NCI-H82 treated with DMSO at 0.1 percent for 48 hours (cell line): Measurements from ENCODE around the gene CTNNBIP1.

Source experiments
- DNase-seq: peaks from one replicate; lab custom pipeline; 2025; ENCODE audit not compliant: unreplicated experiment; lab: John Stamatoyannopoulos, UW

CTNNBIP1 gene

GRCh38 chr1:9835758-9836631 lies 74.1 kb downstream of the CTNNBIP1 start:
- DNase-seq: no peak

DNA sequence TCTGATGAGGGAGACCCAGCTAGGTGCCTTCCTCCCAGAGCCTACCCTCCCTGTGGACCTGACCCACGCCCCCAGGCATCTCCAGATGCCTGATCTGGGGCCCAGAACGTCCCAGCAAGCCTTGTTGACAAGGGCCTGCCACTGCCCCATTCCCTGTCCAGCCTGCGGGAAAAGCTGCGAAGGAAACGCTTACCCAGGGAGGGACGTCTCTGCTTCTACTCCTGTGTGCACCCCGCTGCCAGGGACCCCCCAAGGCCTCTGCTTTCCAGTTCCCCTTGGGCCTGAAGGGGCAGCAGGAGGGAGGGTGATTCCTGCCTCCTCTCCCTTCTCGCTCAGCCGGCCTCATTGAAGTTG lies 74.7 kb downstream of the CTNNBIP1 start:
- DNase-seq: no peak

DNA sequence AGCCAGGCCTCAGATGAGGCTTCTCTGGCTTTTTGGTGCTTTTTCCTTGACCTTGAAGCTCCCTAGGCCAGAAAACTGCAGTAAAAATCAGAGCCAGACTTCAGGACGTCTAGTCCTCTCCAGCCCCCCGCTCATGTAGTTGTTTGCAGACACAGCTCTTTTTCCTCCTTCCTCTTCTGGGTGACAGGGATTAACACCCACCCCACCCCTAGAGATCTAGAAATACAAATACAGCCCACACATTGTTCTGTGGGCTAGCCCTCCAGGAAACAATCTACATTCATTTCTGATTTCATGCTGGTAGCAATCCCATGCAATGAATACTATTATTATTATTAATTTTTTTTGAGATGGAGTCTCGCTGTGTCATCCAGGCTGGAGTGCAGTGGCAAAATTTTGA lies 76.4 kb downstream of the CTNNBIP1 start:
- no peak for DNase-seq

DNA sequence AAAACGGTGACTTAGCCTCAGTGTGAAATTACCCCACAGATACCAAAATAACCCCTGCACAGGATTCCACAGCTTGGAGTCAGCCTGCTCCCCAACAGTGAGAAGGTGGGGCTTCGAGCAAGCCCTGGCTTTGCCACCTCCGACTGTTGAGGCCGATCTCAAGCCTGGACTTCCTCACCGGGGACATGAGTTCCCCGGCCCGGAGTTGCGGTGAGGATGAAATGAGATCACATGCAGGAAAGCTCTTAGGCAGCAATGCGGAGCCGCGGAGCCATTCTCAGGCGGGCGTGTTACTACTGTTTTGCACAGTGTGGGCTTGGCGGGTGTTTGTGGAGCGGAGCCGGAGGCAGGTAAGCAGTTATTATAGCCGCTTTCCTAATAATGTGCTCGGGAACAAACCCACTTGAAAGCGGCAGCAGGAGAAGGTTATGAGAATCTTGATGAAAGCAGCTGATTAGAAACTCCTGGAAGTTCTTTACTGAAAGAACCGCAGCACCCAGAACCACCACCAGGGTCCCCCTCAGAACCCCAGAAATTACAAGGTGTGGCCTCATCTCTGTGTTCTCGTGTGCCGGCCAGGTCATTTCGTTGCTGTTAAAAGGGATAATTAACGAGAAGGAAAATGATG lies 82.4 kb downstream of the CTNNBIP1 start:
- DNase-seq: no peak

DNA sequence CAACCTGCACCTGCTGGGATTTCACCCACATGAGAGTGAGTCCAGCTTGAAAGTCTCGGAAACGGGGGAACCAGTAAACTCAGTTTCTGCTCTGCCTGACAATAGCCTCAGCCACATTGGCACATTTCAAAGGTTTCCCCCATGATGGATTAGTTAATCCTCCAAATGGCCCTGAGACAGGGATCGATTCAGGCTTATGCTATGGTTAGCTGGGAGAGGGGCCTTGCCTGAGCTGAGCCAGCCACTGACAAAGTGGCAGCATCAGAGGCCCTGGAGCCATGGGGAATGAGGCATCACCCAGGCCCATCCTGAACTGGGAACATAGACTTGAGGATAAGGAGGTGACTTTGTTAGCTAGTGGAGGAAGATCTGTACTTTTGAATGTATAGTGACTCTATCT lies 83.5 kb downstream of the CTNNBIP1 start:
- peak; percentile 63 for DNase-seq

DNA sequence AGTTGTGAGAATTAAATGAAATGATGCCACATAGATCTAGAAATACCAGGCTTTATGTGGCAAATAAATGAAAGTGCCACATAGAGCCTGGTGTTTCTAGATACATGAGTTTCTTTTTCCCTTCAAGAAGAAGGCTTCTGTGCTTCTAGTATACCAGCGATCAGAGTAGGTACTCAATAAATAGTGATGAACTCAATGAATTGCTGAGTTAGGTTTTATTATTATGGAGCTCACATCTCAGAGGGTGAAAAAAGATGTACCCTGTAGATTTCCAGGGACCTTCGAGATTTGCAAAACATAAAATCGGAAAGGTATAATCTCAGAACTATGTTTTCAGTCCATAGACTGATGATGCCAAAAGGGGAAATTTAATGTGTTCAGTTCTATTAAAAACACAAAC lies 84.0 kb downstream of the CTNNBIP1 start:
- DNase-seq: no peak

GRCh38 chr1:9825093-9826074 lies 84.7 kb downstream of the CTNNBIP1 start:
- DNase-seq: peak; percentile 90

- DNase-seq: no peak
These were observed 85.4 kb downstream of the CTNNBIP1 start for GRCh38 chr1:9824702-9825089.

- peak; percentile 59 for DNase-seq
These were observed 85.9 kb downstream of the CTNNBIP1 start, which contains the start of gene CLSTN1 for GRCh38 chr1:9823943-9824701. TSS of gene CLSTN1 (minus strand) at chr1:9823965. CDS start at chr1:9823733, 232 bp downstream.

DNA sequence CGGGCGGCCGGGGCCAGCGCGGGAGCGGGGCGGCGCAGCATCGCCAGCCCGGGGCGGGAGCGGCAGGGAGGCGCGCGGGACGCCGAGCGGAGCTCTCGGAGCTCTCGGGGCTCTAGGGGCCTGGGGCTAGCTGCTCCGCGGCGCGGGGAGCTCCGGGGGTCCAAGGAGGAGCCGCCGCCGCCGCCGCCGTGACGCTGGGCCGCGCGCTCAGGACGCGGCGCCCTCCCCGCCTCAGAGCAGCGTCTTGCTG lies 86.5 kb downstream of the CTNNBIP1 start:
- DNase-seq: no peak

- no peak for DNase-seq
These were observed 87.0 kb downstream of the CTNNBIP1 start for GRCh38 chr1:9822897-9823692.

GRCh38 chr1:9822490-9822889 lies 87.6 kb downstream of the CTNNBIP1 start:
- DNase-seq: no peak

GRCh38 chr1:9821710-9822109 lies 88.4 kb downstream of the CTNNBIP1 start:
- no peak for DNase-seq

- DNase-seq: no peak
These were observed 89.5 kb downstream of the CTNNBIP1 start for GRCh38 chr1:9820521-9820920.

GRCh38 chr1:9817734-9818133 lies 92.3 kb downstream of the CTNNBIP1 start:
- DNase-seq: no peak

- no peak for DNase-seq
These were observed 93.9 kb downstream of the CTNNBIP1 start for GRCh38 chr1:9816199-9816598.

DNA sequence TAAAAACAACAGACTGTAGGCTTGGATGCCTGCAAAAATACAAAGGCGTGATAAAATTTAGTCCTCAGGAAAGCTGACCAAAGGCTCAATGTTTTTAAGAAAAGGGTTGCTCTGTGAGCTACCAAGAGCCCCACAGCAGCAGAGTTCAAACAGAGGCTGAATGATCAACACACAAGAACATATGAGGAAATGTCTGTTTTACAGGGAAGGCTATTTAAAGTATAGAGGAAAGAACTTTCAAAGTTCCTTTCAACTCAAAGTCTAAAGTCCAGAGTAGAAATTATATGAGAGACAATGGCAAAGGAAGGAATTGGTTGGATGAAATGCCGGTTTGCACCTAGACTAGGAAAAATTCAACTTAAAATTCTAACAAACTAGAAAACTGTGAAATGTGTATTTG lies 94.9 kb downstream of the CTNNBIP1 start:
- DNase-seq: no peak

- DNase-seq: no peak
These were observed 95.5 kb downstream of the CTNNBIP1 start for GRCh38 chr1:9814619-9815018.

GRCh38 chr1:9811239-9811966 lies 98.7 kb downstream of the CTNNBIP1 start:
- peak; percentile 22 for DNase-seq
